Measurements from ENCODE around the gene ZNF639. TPM values are rescaled to one million over a fixed set of nuclear protein-coding genes. Genes with fewer than 3 reads are reported as not detected.

ZNF639 gene
- total and polyA plus RNA-seq, 2 experiments from 2014 or later = 29.3 to 60.3 TPM

GRCh38 chr3:179278151-179278550 is 44.7 kb upstream of the ZNF639 start:
- no peak overlapping the region for H3K4me3 ChIP-seq
- H3K4me1 ChIP-seq (ENCODE audit: insufficient read depth) = no peaks in the 10 kb centered on the region
- H3K9me2 ChIP-seq (replicated peaks; ENCODE audit: insufficient read depth) = no peaks in the 10 kb centered on the region
- no peaks in the 10 kb centered on the region for H3K36me3 ChIP-seq (replicated peaks; ENCODE audit: insufficient read depth, low read depth)
- H3K79me2 ChIP-seq = no peaks in the 10 kb centered on the region
- H3K9me3 ChIP-seq (ENCODE audit: low read depth) = no peaks in the 10 kb centered on the region
- H3K27me3 ChIP-seq = no peaks in the 10 kb centered on the region
- WGBS (ENCODE audit: low lambda C conversion rate, missing lambda C conversion rate) = 92% methylated on average over 1 of the region's 1 CpG
- TF ChIP-seq EZH2 (IDR thresholded peaks at IDR 0.05; ENCODE audit: borderline replicate concordance) (no peak), CTCF (IDR thresholded peaks at IDR 0.05; ENCODE audit: poor library complexity) (no peak), EZH2phosphoT487 (IDR thresholded peaks at IDR 0.05; ENCODE audit: low read depth, severe bottlenecking, unreplicated experiment) (no peak)
- DNase-seq (ENCODE audit: low spot score) = no peak
- no peak overlapping the region for H2AFZ ChIP-seq
- no peak overlapping the region for H3K4me2 ChIP-seq
- H4K20me1 ChIP-seq (ENCODE audit: insufficient read depth, poor library complexity, severe bottlenecking) = no peaks in the 10 kb centered on the region
- H3K27ac ChIP-seq = no peak overlapping the region

- no peaks in the 10 kb centered on the region for H3K9me2 ChIP-seq (replicated peaks; ENCODE audit: insufficient read depth)
- H3K27me3 ChIP-seq = no peaks in the 10 kb centered on the region
- no peaks in the 10 kb centered on the region for H3K79me2 ChIP-seq
- no peaks in the 10 kb centered on the region for H3K9me3 ChIP-seq (ENCODE audit: low read depth)
- TF ChIP-seq EZH2phosphoT487 (IDR thresholded peaks at IDR 0.05; ENCODE audit: low read depth, severe bottlenecking, unreplicated experiment) = no peak
- TF ChIP-seq CTCF (IDR thresholded peaks at IDR 0.05; ENCODE audit: poor library complexity) = no peak
- no peak for TF ChIP-seq EZH2 (IDR thresholded peaks at IDR 0.05; ENCODE audit: borderline replicate concordance)
- H3K4me1 ChIP-seq (ENCODE audit: insufficient read depth) = no peaks in the 10 kb centered on the region
- H3K36me3 ChIP-seq (replicated peaks; ENCODE audit: insufficient read depth, low read depth) = no peaks in the 10 kb centered on the region
- no peaks in the 10 kb centered on the region for H4K20me1 ChIP-seq (ENCODE audit: insufficient read depth, poor library complexity, severe bottlenecking)
- no peak for DNase-seq (ENCODE audit: low spot score)
- H2AFZ ChIP-seq = no peak overlapping the region
- H3K4me2 ChIP-seq = no peak overlapping the region
- H3K4me3 ChIP-seq = no peak overlapping the region
- WGBS (ENCODE audit: low lambda C conversion rate, missing lambda C conversion rate) = 74% methylated on average over 4 of the region's 4 CpGs
- H3K27ac ChIP-seq = no peak overlapping the region
Measured at GRCh38 chr3:179278932-179279693, 43.7 kb upstream of the ZNF639 start.

- Histone ChIP-seq H3K79me2 (no peaks in the 10 kb centered on the region), H3K4me1 (ENCODE audit: insufficient read depth) (no peaks in the 10 kb centered on the region), H3K27ac (no peak overlapping the region), H3K4me3 (no peak overlapping the region), H2AFZ (no peak overlapping the region), H3K9me3 (ENCODE audit: low read depth) (no peaks in the 10 kb centered on the region), H3K9me2 (replicated peaks; ENCODE audit: insufficient read depth) (no peaks in the 10 kb centered on the region), H3K27me3 (no peaks in the 10 kb centered on the region), H4K20me1 (ENCODE audit: insufficient read depth, poor library complexity, severe bottlenecking) (no peaks in the 10 kb centered on the region), H3K4me2 (no peak overlapping the region), H3K36me3 (replicated peaks; ENCODE audit: insufficient read depth, low read depth) (no peaks in the 10 kb centered on the region)
- 91% methylated on average over 1 of the region's 1 CpG for WGBS (ENCODE audit: low lambda C conversion rate, missing lambda C conversion rate)
- TF ChIP-seq EZH2phosphoT487 (IDR thresholded peaks at IDR 0.05; ENCODE audit: low read depth, severe bottlenecking, unreplicated experiment) (no peak), EZH2 (IDR thresholded peaks at IDR 0.05; ENCODE audit: borderline replicate concordance) (no peak), CTCF (IDR thresholded peaks at IDR 0.05; ENCODE audit: poor library complexity) (no peak)
- DNase-seq (ENCODE audit: low spot score) = no peak
Measured at GRCh38 chr3:179279837-179280236, 43.0 kb upstream of the ZNF639 start.

Measured in hepatocyte (in vitro differentiated cells).